ENCODE results near the gene AHNAK2. TPM values are rescaled to one million over a fixed set of nuclear protein-coding genes. Genes with fewer than 3 reads are reported as not detected.

The AHNAK2 gene
- total and polyA plus RNA-seq, 2 of the 13 experiments (the other 11 are each of a cell fraction or from before 2014, with no cell fraction given), result 0.11 to 0.18 TPM

DNA sequence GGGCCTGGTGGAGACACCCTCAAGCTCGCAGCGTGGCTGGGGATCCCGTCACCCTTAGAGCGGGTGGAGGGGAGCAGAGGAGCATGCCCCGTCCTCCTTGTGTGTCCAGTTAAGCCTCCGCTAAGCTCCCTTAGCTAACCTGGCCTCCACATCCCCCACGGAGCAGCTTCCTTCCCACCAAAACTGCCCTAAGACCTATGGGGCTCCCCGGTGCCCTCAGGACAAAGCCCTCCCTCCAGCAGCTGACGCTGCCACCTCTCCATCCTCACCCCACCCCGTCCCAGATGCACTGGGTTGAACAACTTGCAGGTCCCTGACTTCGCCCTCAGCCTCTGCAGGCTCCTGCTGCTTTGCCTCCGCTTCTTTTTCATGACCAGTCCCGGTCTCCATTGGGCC, 4.0 kb downstream of the AHNAK2 start (continued):
- TF ChIP-seq, protein P1, sequence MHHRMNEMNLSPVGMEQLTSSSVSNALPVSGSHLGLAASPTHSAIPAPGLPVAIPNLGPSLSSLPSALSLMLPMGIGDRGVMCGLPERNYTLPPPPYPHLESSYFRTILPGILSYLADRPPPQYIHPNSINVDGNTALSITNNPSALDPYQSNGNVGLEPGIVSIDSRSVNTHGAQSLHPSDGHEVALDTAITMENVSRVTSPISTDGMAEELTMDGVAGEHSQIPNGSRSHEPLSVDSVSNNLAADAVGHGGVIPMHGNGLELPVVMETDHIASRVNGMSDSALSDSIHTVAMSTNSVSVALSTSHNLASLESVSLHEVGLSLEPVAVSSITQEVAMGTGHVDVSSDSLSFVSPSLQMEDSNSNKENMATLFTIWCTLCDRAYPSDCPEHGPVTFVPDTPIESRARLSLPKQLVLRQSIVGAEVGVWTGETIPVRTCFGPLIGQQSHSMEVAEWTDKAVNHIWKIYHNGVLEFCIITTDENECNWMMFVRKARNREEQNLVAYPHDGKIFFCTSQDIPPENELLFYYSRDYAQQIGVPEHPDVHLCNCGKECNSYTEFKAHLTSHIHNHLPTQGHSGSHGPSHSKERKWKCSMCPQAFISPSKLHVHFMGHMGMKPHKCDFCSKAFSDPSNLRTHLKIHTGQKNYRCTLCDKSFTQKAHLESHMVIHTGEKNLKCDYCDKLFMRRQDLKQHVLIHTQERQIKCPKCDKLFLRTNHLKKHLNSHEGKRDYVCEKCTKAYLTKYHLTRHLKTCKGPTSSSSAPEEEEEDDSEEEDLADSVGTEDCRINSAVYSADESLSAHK (CRISPR knock-in tag; IDR thresholded peaks at IDR 0.05; ENCODE audit: borderline replicate concordance), result no peak
- no peak for TF ChIP-seq ZNF234 (CRISPR knock-in tag; conservative IDR thresholded peaks at IDR 0.05)
- TF ChIP-seq, protein P2, sequence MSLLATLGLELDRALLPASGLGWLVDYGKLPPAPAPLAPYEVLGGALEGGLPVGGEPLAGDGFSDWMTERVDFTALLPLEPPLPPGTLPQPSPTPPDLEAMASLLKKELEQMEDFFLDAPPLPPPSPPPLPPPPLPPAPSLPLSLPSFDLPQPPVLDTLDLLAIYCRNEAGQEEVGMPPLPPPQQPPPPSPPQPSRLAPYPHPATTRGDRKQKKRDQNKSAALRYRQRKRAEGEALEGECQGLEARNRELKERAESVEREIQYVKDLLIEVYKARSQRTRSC (CRISPR knock-in tag; IDR thresholded peaks at IDR 0.05; ENCODE audit: low read depth), result no peak
- TF ChIP-seq HHEX (CRISPR knock-in tag; IDR thresholded peaks at IDR 0.05), result no peak
- no peak for TF ChIP-seq GTF3A (CRISPR knock-in tag; conservative IDR thresholded peaks at IDR 0.05)
- no peak for TF ChIP-seq ZNF615 (CRISPR knock-in tag; IDR thresholded peaks at IDR 0.05; ENCODE audit: borderline replicate concordance)
- no peak for TF ChIP-seq RBFOX2 (IDR thresholded peaks at IDR 0.05; ENCODE audit: low read depth, low read length)
- TF ChIP-seq RAD21 (CRISPR knock-in tag; IDR thresholded peaks at IDR 0.05), result no peak
- no peak for TF ChIP-seq NFKB2 (CRISPR knock-in tag; IDR thresholded peaks at IDR 0.05; ENCODE audit: borderline replicate concordance)

DNA sequence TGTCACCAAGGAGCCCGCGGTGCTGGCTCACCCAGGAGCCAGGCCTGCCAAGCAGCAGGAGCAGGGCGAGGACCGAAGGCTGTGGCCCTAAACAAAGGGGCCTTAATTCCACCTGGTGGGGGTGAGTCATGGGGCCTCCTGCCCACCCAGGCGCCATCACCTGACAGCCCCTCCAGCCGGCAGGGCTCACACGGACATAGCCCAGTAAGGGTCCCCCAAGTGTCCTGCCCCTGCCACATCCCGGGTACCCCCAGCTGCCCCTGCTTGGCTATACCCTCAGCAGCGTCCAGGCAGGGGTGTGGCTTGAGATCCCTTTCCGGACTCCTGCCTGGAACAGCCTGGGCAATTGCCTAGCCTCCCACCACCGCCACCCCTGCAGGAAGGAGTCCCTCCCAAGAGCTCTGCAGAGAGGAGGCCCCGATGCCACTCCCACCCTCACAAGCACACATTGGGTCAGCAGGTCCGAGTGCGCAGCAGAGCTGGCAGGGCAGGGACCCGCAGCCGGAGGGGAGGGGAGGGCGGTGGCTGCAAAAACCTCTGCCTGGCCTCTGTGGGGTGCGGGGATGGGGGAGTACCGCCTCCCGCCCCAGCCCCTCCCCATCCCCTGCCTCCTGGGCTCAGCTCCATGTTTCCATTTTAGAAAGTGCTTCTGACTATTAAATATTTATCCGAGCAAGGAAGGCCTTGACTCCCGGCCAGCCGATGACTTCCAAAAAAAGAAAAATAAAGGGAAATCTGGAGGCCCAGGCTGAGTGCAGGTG, 4.6 kb downstream of the AHNAK2 start:
- in situ Hi-C loops (cut with HindIII; ENCODE audit: extremely low pct_ligation_motif_present, low pct_unique_long_range_greater_than_20kb) (loop anchor here (5.0 kb wide), 1 partner anchor 74 kb away; no protein-coding TSS in a partner anchor), intact Hi-C loops (cut with micrococcal nuclease; ENCODE audit: unreplicated experiment) (no loop called here)
- 9% methylated on average over 9 of the region's 23 CpGs for WGBS (ENCODE audit: low lambda C conversion rate)
- Histone ChIP-seq H3K27ac (ENCODE audit: extremely low read length, insufficient read depth, low read length) (no peak overlapping the region), H3K9ac (ENCODE audit: insufficient read depth, low read depth, low read length) (no peak overlapping the region), H2AFZ (ENCODE audit: low read length) (no peak overlapping the region), H3K79me2 (ENCODE audit: insufficient read depth, low read length) (no peaks in the 10 kb centered on the region), H3K9me3 (ENCODE audit: low read length) (no peaks in the 10 kb centered on the region), H4K20me1 (ENCODE audit: insufficient read depth, low read length) (no peaks in the 10 kb centered on the region), H3K36me3 (replicated peaks in 1 of 2; ENCODE audit: control insufficient read depth in 1 of 2, insufficient read depth in 2 of 2, low read length in 2 of 2) (no peaks in the 10 kb centered on the region), H3K4me3 (replicated peaks in 1 of 3; ENCODE audit: insufficient read depth in 1 of 3, low read depth in 2 of 3, low read length in 3 of 3) (no peak overlapping the region), H3K4me2 (ENCODE audit: low read depth, low read length) (no peak overlapping the region), H3K4me1 (ENCODE audit: insufficient read depth, low read length) (peaks cover 35% of the 10 kb centered on the region), H3K27me3 (ENCODE audit: control insufficient read depth in 1 of 2, insufficient read depth in 2 of 2, low read length in 2 of 2) (peaks cover 17 to 83% of the 10 kb centered on the region in 2 experiments)
- ChIA-PET POLR2A (interaction anchor here (0.8 kb wide), 1 partner anchor 47 kb away, joined by 3 read pairs; the partner anchor contains the start of gene CDCA4), CTCF (ENCODE audit: low intra/inter-chr PET ratio, low total read pairs) (interaction anchor here (1.9 kb wide), 1 partner anchor 72 kb away, joined by 6 read pairs; no protein-coding TSS in a partner anchor)
- FAIRE-seq (no peak), DNase-seq (ENCODE audit: low spot score) (no peak), ATAC-seq (no peak)
- no TSS peak for BruUV-seq (replicated peaks)
- peak; percentile 73 for TF ChIP-seq ZSCAN25 (CRISPR knock-in tag; IDR thresholded peaks at IDR 0.05)
- TF ChIP-seq ZMYM3 (CRISPR knock-in tag; IDR thresholded peaks at IDR 0.05), result no peak
